AG09309 (cell line): ENCODE data around the gene NDUFA3.

Source experiments
- DNase-seq: peaks from one replicate; pipeline ENCODE4 v3.0.0-alpha.2; 2010; ENCODE audit warnings: low read depth
- H3K4me3 ChIP-seq: 2 replicates; pipeline ENCODE4 v1.5.1; 2011; ENCODE audit warnings: mild to moderate bottlenecking, low read depth, low read length, moderate library complexity; ENCODE audit not compliant: control insufficient read depth
- CTCF ChIP-seq: IDR thresholded peaks from 2 replicates; pipeline ENCODE4 v1.5.1; 2011; ENCODE audit warnings: mild to moderate bottlenecking, low read depth, low read length, inconsistent platforms; ENCODE audit not compliant: insufficient read depth, control insufficient read depth; ENCODE audit errors: missing control alignments

The NDUFA3 gene

GRCh38 chr19:54124393-54124792, 21.7 kb downstream of the NDUFA3 start:
- H3K4me3 ChIP-seq, result no peak overlapping the region
- no peak for TF ChIP-seq CTCF
- no peak for DNase-seq

- TF ChIP-seq CTCF, result no peak
- DNase-seq, result no peak
- H3K4me3 ChIP-seq, result no peak overlapping the region
These were observed 23.1 kb downstream of the NDUFA3 start for GRCh38 chr19:54125713-54126112.

- H3K4me3 ChIP-seq, result no peak overlapping the region
- no peak for DNase-seq
- no peak for TF ChIP-seq CTCF
These were observed 25.2 kb downstream of the NDUFA3 start for GRCh38 chr19:54127688-54128440.

GRCh38 chr19:54128441-54128725, 25.7 kb downstream of the NDUFA3 start:
- TF ChIP-seq CTCF, result no peak
- H3K4me3 ChIP-seq, result no peak overlapping the region
- no peak for DNase-seq

- TF ChIP-seq CTCF, result no peak
- no peak for DNase-seq
- no peak overlapping the region for H3K4me3 ChIP-seq
These were observed 26.4 kb downstream of the NDUFA3 start for GRCh38 chr19:54128796-54129616.

- TF ChIP-seq CTCF, result no peak
- H3K4me3 ChIP-seq, result no peak overlapping the region
- DNase-seq, result no peak
These were observed 27.0 kb downstream of the NDUFA3 start for GRCh38 chr19:54129617-54129996.
